MM.1S (cell line): Measurements from ENCODE around the gene PTGIS.
"Not testable (repeated sequence)": the region's sequence is repeated elsewhere in the genome, so short reads cannot be mapped to it uniquely, and the experiment has no call there.

Experiments
- EZH2 ChIP-seq: fragments of 300-600 bp; sonication (generic); optimal IDR thresholded peaks from 2 replicates; pipeline ENCODE3; 2017; ENCODE audit warnings: low read depth, mild to moderate bottlenecking, antibody characterized with exemption, low read length, mixed read lengths
- TF ChIP-seq, protein P1 (sequence below): fragments of 300-600 bp; sonication (generic); IDR thresholded peaks from 2 replicates; pipeline ENCODE4 v1.5.1; 2016; ENCODE audit warnings: antibody characterized with exemption, low read length, mixed read lengths

DNA sequence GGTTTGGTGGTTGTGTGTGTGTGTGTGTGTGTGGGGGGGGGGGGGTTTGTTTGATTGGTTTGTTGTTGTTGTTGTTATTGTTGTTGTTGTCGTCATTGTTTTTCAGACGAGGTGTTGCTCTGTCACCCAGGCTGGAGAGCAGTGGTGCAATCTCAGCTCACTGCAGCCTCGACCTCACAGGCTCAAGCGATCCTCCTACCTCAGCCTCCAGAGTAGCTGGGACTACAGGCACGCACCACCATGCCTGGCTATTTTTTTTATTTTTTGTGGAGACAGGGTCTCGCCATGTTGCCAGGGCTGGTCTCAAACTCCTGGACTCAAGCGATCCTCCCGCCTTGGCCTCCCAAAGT lies 47.1 kb upstream of the PTGIS start:
- TF ChIP-seq, protein P1, sequence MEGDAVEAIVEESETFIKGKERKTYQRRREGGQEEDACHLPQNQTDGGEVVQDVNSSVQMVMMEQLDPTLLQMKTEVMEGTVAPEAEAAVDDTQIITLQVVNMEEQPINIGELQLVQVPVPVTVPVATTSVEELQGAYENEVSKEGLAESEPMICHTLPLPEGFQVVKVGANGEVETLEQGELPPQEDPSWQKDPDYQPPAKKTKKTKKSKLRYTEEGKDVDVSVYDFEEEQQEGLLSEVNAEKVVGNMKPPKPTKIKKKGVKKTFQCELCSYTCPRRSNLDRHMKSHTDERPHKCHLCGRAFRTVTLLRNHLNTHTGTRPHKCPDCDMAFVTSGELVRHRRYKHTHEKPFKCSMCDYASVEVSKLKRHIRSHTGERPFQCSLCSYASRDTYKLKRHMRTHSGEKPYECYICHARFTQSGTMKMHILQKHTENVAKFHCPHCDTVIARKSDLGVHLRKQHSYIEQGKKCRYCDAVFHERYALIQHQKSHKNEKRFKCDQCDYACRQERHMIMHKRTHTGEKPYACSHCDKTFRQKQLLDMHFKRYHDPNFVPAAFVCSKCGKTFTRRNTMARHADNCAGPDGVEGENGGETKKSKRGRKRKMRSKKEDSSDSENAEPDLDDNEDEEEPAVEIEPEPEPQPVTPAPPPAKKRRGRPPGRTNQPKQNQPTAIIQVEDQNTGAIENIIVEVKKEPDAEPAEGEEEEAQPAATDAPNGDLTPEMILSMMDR, result not testable (repeated sequence)
- not testable (repeated sequence) for TF ChIP-seq EZH2
